ENCODE data around the gene ACKR2. TPM values are rescaled to one million over a fixed set of nuclear protein-coding genes. Genes with fewer than 3 reads are reported as not detected.
A peak's percentile ranks its signal among the peaks of the same experiment; 100 is the strongest.

The ACKR2 gene
- total and polyA plus RNA-seq, 2 of the 13 experiments (the other 11 are each of a cell fraction or from before 2014, with no cell fraction given): 1.1 to 1.9 TPM

- TF ChIP-seq HNRNPH1 (optimal IDR thresholded peaks at IDR 0.05; ENCODE audit: low read depth, low read length) (no peak), ZNF782 (CRISPR knock-in tag; IDR thresholded peaks at IDR 0.05; ENCODE audit: borderline replicate concordance) (no peak), ARHGAP35 (CRISPR knock-in tag; IDR thresholded peaks at IDR 0.05; ENCODE audit: borderline replicate concordance) (no peak), CREB1 (IDR thresholded peaks at IDR 0.05) (no peak), CREB1 (CRISPR knock-in tag; IDR thresholded peaks at IDR 0.05) (no peak), HNF1A (IDR thresholded peaks at IDR 0.05; ENCODE audit: low read depth) (0 out of 2 replicates have a peak, but pooled peaks have one; percentile 17), HNF1A (CRISPR knock-in tag; IDR thresholded peaks at IDR 0.05; ENCODE audit: borderline replicate concordance) (no peak), KDM4B (CRISPR knock-in tag; IDR thresholded peaks at IDR 0.05) (0 out of 2 replicates have a peak, but pooled peaks have one; percentile 36), ZNF792 (CRISPR knock-in tag; IDR thresholded peaks at IDR 0.05) (peak; percentile 95), HMGA1 (CRISPR knock-in tag; conservative IDR thresholded peaks at IDR 0.05) (no peak), BRD4 (CRISPR knock-in tag; IDR thresholded peaks at IDR 0.05) (peak; percentile 70; the same call in 1 of the 2 replicates), ZNF564 (CRISPR knock-in tag; IDR thresholded peaks at IDR 0.05) (no peak), ZNF232 (CRISPR knock-in tag; IDR thresholded peaks at IDR 0.05; ENCODE audit: borderline replicate concordance) (peak; percentile 86; the same call in 1 of the 2 replicates), RBAK (CRISPR knock-in tag; IDR thresholded peaks at IDR 0.05) (0 out of 2 replicates have a peak, but pooled peaks have one; percentile 6), CEBPB (IDR thresholded peaks at IDR 0.05; ENCODE audit: borderline replicate concordance, low read depth, low read length) (no peak), NKX3-1 (CRISPR knock-in tag; IDR thresholded peaks at IDR 0.05) (no peak), MTA1 (CRISPR knock-in tag; IDR thresholded peaks at IDR 0.05; ENCODE audit: borderline replicate concordance) (peak; percentile 89), HDAC1 (CRISPR knock-in tag; IDR thresholded peaks at IDR 0.05) (peak; percentile 73), ZMAT5 (CRISPR knock-in tag; IDR thresholded peaks at IDR 0.05; ENCODE audit: borderline replicate concordance, low read depth) (no peak), POGZ (CRISPR knock-in tag; IDR thresholded peaks at IDR 0.05) (peak; percentile 92), ZNF354B (CRISPR knock-in tag; IDR thresholded peaks at IDR 0.05) (no peak)
- TF ChIP-seq, protein P1, sequence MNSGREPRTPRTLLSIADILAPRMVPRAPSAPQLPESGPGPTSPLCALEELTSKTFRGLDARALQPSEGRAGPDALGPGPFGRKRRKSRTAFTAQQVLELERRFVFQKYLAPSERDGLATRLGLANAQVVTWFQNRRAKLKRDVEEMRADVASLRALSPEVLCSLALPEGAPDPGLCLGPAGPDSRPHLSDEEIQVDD (CRISPR knock-in tag; IDR thresholded peaks at IDR 0.05; ENCODE audit: borderline replicate concordance): peak; percentile 43; the same call in 1 of the 2 replicates
- TF ChIP-seq, protein P2, sequence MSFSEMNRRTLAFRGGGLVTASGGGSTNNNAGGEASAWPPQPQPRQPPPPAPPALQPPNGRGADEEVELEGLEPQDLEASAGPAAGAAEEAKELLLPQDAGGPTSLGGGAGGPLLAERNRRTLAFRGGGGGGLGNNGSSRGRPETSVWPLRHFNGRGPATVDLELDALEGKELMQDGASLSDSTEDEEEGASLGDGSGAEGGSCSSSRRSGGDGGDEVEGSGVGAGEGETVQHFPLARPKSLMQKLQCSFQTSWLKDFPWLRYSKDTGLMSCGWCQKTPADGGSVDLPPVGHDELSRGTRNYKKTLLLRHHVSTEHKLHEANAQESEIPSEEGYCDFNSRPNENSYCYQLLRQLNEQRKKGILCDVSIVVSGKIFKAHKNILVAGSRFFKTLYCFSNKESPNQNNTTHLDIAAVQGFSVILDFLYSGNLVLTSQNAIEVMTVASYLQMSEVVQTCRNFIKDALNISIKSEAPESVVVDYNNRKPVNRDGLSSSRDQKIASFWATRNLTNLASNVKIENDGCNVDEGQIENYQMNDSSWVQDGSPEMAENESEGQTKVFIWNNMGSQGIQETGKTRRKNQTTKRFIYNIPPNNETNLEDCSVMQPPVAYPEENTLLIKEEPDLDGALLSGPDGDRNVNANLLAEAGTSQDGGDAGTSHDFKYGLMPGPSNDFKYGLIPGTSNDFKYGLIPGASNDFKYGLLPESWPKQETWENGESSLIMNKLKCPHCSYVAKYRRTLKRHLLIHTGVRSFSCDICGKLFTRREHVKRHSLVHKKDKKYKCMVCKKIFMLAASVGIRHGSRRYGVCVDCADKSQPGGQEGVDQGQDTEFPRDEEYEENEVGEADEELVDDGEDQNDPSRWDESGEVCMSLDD (CRISPR knock-in tag; IDR thresholded peaks at IDR 0.05; ENCODE audit: borderline replicate concordance): no peak; the same call in 1 of the 2 replicates
Observed at GRCh38 chr3:42875325-42876151, 66.3 kb downstream of the ACKR2 start, which contains the start of gene CYP8B1 (continued).
